Measurements from ENCODE around the gene NMT2.

- no peak for TF ChIP-seq CTCF (IDR thresholded peaks at IDR 0.05)
- TF ChIP-seq EP300 (IDR thresholded peaks at IDR 0.05) = no peak
Observed at GRCh38 chr10:15103513-15103912, 65.0 kb downstream of the NMT2 start.

Measured in sigmoid colon (tissue), 4 donors.